ENCODE data around the gene GOLGA7B.
A peak's percentile ranks its signal among the peaks of the same experiment; 100 is the strongest.

GOLGA7B gene

GRCh38 chr10:97849687-97850402 lies at the start of gene GOLGA7B:
Gene GOLGA7B, plus strand, starts transcription at chr10:97849843. Its CDS starts 461 bp downstream, at chr10:97850304.
- peak; percentile 78 for DNase-seq

- DNase-seq, result no peak
Measured at GRCh38 chr10:97800474-97800873, 49.2 kb upstream of the GOLGA7B start.

- DNase-seq, result no peak
Measured at GRCh38 chr10:97801422-97801821, 48.2 kb upstream of the GOLGA7B start.

GRCh38 chr10:97805096-97805884 lies 44.4 kb upstream of the GOLGA7B start:
- DNase-seq, result no peak

GRCh38 chr10:97805949-97806348 lies 43.7 kb upstream of the GOLGA7B start:
- DNase-seq, result no peak

GRCh38 chr10:97810446-97810845 lies 39.2 kb upstream of the GOLGA7B start:
- no peak for DNase-seq

- no peak for DNase-seq
Measured at GRCh38 chr10:97811958-97812357, 37.7 kb upstream of the GOLGA7B start.

GRCh38 chr10:97812696-97813095 lies 36.9 kb upstream of the GOLGA7B start:
- DNase-seq, result no peak

- DNase-seq, result no peak
Measured at GRCh38 chr10:97813311-97813710, 36.3 kb upstream of the GOLGA7B start.

- no peak for DNase-seq
Measured at GRCh38 chr10:97814996-97815395, 34.6 kb upstream of the GOLGA7B start.

- no peak for DNase-seq
Measured at GRCh38 chr10:97816609-97817008, 33.0 kb upstream of the GOLGA7B start.

- DNase-seq, result no peak
Measured at GRCh38 chr10:97818572-97818971, 31.1 kb upstream of the GOLGA7B start.

GRCh38 chr10:97820096-97820704 lies 29.4 kb upstream of the GOLGA7B start:
- DNase-seq, result no peak

GRCh38 chr10:97821308-97822038 lies 28.2 kb upstream of the GOLGA7B start:
- no peak for DNase-seq

- DNase-seq, result no peak
Measured at GRCh38 chr10:97822261-97822687, 27.4 kb upstream of the GOLGA7B start.

- no peak for DNase-seq
Measured at GRCh38 chr10:97823734-97824133, 25.9 kb upstream of the GOLGA7B start.

- DNase-seq, result no peak
Measured at GRCh38 chr10:97825020-97825760, 24.5 kb upstream of the GOLGA7B start.

GRCh38 chr10:97826892-97827291 lies 22.8 kb upstream of the GOLGA7B start:
- DNase-seq, result no peak

- no peak for DNase-seq
Measured at GRCh38 chr10:97827702-97828291, 21.8 kb upstream of the GOLGA7B start.

GRCh38 chr10:97828721-97829120 lies 20.9 kb upstream of the GOLGA7B start:
- peak; percentile 32 for DNase-seq

- no peak for DNase-seq
Measured at GRCh38 chr10:97830064-97830463, 19.6 kb upstream of the GOLGA7B start.

GRCh38 chr10:97831259-97831658 lies 18.4 kb upstream of the GOLGA7B start:
- no peak for DNase-seq
